IMR-90 (cell line): ENCODE measurements around the gene HOGA1.

Source experiments
- BHLHE40 ChIP-seq: fragments of 150-350 bp; IDR thresholded peaks from 2 replicates; pipeline ENCODE4 v1.6.1; 2016; ENCODE audit warnings: mild to moderate bottlenecking, low read depth, low read length
- CEBPB ChIP-seq: IDR thresholded peaks from 2 replicates; pipeline ENCODE4 v1.6.1; 2012; ENCODE audit warnings: low read depth, low read length, improper control_type of control experiment
- CHD1 ChIP-seq: IDR thresholded peaks from 2 replicates; pipeline ENCODE4 v1.6.1; 2012; ENCODE audit warnings: low read depth, low read length, improper control_type of control experiment
- ELK1 ChIP-seq: fragments of 150-350 bp; IDR thresholded peaks from 2 replicates; pipeline ENCODE4 v1.6.1; 2016; ENCODE audit warnings: low read depth, mild to moderate bottlenecking, low read length, moderate library complexity, borderline replicate concordance
- FOS ChIP-seq: fragments of 150-350 bp; IDR thresholded peaks from 2 replicates; pipeline ENCODE4 v1.6.1; 2016; ENCODE audit warnings: low read depth, low read length
- MAFK ChIP-seq: IDR thresholded peaks from 2 replicates; pipeline ENCODE4 v1.6.1; 2012; ENCODE audit warnings: low read depth, low read length, improper control_type of control experiment
- POLR2A ChIP-seq: IDR thresholded peaks from 2 replicates; pipeline ENCODE4 v1.6.1; 2012; ENCODE audit warnings: mild to moderate bottlenecking, low read depth, low read length
- RAD21 ChIP-seq: IDR thresholded peaks from 2 replicates; pipeline ENCODE4 v1.6.1; 2012; ENCODE audit warnings: low read length, improper control_type of control experiment
- USF2 ChIP-seq: fragments of 150-350 bp; IDR thresholded peaks from 2 replicates; pipeline ENCODE4 v1.6.1; 2017; ENCODE audit warnings: mild to moderate bottlenecking, antibody characterized with exemption, low read length, low read depth
- TF ChIP-seq, protein P1 (sequence below): conservative IDR thresholded peaks from 2 replicates; pipeline ENCODE4 v1.5.1; 2012; ENCODE audit warnings: mild to moderate bottlenecking, low read depth, low read length, improper control_type of control experiment

DNA sequence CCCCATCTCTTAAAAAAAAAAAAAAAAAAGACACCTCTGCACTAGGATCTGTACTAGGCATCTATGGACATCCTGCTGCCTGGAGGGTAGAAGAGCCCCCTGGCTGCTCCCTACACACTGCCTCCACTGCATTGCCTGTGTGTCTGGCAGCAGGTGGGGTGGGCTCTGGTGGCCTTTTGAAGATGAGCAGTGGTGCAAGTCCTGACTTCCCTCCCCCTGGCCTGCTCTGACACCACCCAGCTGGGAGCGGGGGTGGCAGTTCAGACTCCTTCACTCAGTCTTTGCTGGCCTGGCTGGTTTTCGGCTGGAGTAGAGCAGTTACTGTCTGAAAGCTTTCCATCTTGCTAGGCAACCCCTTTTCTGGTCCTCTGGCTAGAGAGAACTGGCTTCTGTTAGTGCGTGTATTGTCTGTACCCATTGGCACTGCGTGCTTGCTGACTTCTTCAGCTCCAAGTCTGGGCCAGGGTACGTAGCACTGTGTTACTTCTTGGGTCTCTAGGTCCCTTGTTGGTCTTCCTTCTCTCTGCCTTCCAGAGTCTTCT is 23.0 kb downstream of the HOGA1 start:
- TF ChIP-seq, protein P1, sequence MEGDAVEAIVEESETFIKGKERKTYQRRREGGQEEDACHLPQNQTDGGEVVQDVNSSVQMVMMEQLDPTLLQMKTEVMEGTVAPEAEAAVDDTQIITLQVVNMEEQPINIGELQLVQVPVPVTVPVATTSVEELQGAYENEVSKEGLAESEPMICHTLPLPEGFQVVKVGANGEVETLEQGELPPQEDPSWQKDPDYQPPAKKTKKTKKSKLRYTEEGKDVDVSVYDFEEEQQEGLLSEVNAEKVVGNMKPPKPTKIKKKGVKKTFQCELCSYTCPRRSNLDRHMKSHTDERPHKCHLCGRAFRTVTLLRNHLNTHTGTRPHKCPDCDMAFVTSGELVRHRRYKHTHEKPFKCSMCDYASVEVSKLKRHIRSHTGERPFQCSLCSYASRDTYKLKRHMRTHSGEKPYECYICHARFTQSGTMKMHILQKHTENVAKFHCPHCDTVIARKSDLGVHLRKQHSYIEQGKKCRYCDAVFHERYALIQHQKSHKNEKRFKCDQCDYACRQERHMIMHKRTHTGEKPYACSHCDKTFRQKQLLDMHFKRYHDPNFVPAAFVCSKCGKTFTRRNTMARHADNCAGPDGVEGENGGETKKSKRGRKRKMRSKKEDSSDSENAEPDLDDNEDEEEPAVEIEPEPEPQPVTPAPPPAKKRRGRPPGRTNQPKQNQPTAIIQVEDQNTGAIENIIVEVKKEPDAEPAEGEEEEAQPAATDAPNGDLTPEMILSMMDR = no peak
- TF ChIP-seq FOS (no peak), POLR2A (no peak), MAFK (no peak), USF2 (no peak), BHLHE40 (no peak), ELK1 (no peak), CHD1 (no peak), CEBPB (no peak), RAD21 (no peak)
